Lower leg skin (tissue), 3 donors: ENCODE measurements around the gene SIM1.

Experiments used
- CTCF ChIP-seq, 3 donors: fragments of 450-650 bp; IDR thresholded peaks; one replicate each; pipeline ENCODE4 v1.5.1; 2016; ENCODE audit warnings: antibody characterized with exemption in 3 of 3, mild to moderate bottlenecking in 3 of 3, moderate library complexity in 2 of 3
- POLR2A ChIP-seq, 2 donors: fragments of 450-650 bp; IDR thresholded peaks; one replicate each; pipeline ENCODE4 v1.6.1; 2016 to 2017; ENCODE audit warnings: antibody characterized with exemption in 2 of 2, mild to moderate bottlenecking in 1 of 2, moderate library complexity in 1 of 2

- no peak for TF ChIP-seq CTCF (IDR thresholded peaks at IDR 0.05)
- no peak for TF ChIP-seq POLR2A (IDR thresholded peaks at IDR 0.05)
Measured at GRCh38 chr6:100371591-100371990, 93.1 kb downstream of the SIM1 start.
